Measurements from ENCODE around the gene MICALL1. TPM values are rescaled to one million over a fixed set of nuclear protein-coding genes. Genes with fewer than 3 reads are reported as not detected.

The MICALL1 gene, protein sequence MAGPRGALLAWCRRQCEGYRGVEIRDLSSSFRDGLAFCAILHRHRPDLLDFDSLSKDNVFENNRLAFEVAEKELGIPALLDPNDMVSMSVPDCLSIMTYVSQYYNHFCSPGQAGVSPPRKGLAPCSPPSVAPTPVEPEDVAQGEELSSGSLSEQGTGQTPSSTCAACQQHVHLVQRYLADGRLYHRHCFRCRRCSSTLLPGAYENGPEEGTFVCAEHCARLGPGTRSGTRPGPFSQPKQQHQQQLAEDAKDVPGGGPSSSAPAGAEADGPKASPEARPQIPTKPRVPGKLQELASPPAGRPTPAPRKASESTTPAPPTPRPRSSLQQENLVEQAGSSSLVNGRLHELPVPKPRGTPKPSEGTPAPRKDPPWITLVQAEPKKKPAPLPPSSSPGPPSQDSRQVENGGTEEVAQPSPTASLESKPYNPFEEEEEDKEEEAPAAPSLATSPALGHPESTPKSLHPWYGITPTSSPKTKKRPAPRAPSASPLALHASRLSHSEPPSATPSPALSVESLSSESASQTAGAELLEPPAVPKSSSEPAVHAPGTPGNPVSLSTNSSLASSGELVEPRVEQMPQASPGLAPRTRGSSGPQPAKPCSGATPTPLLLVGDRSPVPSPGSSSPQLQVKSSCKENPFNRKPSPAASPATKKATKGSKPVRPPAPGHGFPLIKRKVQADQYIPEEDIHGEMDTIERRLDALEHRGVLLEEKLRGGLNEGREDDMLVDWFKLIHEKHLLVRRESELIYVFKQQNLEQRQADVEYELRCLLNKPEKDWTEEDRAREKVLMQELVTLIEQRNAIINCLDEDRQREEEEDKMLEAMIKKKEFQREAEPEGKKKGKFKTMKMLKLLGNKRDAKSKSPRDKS
- polyA plus RNA-seq (2013, experiment 1 of 2) = 24.9 TPM
- polyA plus RNA-seq (2013, experiment 2 of 2) = 25.2 TPM

GRCh38 chr22:37905534-37906363 lies at the start of gene MICALL1:
MICALL1 (plus strand) TSS chr22:37906297; CDS start chr22:37906423, 126 bp downstream.
- Histone ChIP-seq H3K4ac (ENCODE audit: low read depth, low read length) (peak within 1 kb of the TSS; percentile 94), H2BK15ac (replicated peaks; ENCODE audit: low read depth) (no peak within 1 kb of the TSS), H3K27ac (ENCODE audit: low read depth, low read length) (peak within 1 kb of the TSS; percentile 96), H4K5ac (ENCODE audit: low read length) (no peak within 1 kb of the TSS), H3K56ac (ENCODE audit: low read length) (peak within 1 kb of the TSS; percentile 95), H2BK120ac (ENCODE audit: low read depth, low read length) (peak within 1 kb of the TSS; percentile 15), H3K4me1 (ENCODE audit: control insufficient read depth, low read depth, low read length) (peaks cover 11% of the 10 kb centered on the region), H2AK5ac (ENCODE audit: low read length) (no peak within 1 kb of the TSS), H3K79me2 (ENCODE audit: control insufficient read depth, insufficient read depth, low read length) (peaks cover 15% of the 10 kb centered on the region), H3K79me1 (ENCODE audit: low read length) (peaks cover 14% of the 10 kb centered on the region), H3K4me3 (ENCODE audit: low read length) (peak within 1 kb of the TSS; percentile 69), H3K18ac (ENCODE audit: low read length) (peak within 1 kb of the TSS; percentile 82), H2BK5ac (ENCODE audit: low read length) (no peak within 1 kb of the TSS), H3K36me3 (ENCODE audit: control insufficient read depth, insufficient read depth, low read length) (no peaks in the 10 kb centered on the region), H3K27me3 (ENCODE audit: insufficient read depth, low read length, poor library complexity) (no peaks in the 10 kb centered on the region), H3K23ac (ENCODE audit: low read length) (peak within 1 kb of the TSS; percentile 91), H4K8ac (ENCODE audit: low read depth, low read length) (peak within 1 kb of the TSS; percentile 40), H3K4me2 (ENCODE audit: low read length) (peak within 1 kb of the TSS; percentile 68), H3K9ac (ENCODE audit: low read length) (peak within 1 kb of the TSS; percentile 83)
- peak; percentile 79 for DNase-seq
- no CpG with 5 or more reads among the region's 90 CpGs for WGBS (ENCODE audit: extremely low coverage, insufficient coverage, low lambda C conversion rate)

DNA sequence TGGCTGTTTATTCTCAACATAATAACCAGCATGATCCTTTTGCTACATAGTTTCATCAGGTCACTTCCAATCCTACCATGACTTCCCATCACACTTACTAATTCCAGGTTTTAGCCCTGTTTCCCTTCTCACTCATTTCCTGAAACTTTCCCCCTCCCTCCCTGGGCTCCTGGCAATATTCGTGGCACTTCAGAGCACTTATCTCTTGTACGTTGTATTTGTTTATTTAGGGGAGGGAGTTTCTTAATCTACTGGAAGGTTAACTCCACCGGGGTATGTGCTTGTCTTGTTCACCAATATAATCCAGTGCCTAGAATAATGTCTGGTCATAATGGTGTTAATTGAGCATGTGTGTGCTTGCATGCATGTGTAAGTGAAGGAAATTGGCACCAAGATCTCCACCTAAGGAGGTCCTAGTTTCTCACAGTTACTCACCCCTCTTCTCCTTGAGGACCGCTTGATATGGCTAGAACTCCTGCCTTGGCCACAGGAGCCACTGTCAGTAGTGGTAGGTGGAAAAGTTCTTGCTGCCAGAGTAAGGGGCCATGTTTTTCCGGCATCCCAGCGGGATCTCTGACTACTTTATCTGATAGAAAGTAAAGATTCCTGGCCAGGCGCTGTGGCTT lies 45.2 kb upstream of the MICALL1 start:
- Histone ChIP-seq H3K23ac (ENCODE audit: low read length) (no peak overlapping the region), H4K5ac (ENCODE audit: low read length) (no peak overlapping the region), H3K4me1 (ENCODE audit: control insufficient read depth, low read depth, low read length) (no peaks in the 10 kb centered on the region), H3K9ac (ENCODE audit: low read length) (no peak overlapping the region), H4K8ac (ENCODE audit: low read depth, low read length) (no peak overlapping the region), H3K27ac (ENCODE audit: low read depth, low read length) (no peak overlapping the region), H3K79me2 (ENCODE audit: control insufficient read depth, insufficient read depth, low read length) (no peaks in the 10 kb centered on the region), H3K27me3 (ENCODE audit: insufficient read depth, low read length, poor library complexity) (no peaks in the 10 kb centered on the region), H3K4me3 (ENCODE audit: low read length) (no peak overlapping the region), H3K18ac (ENCODE audit: low read length) (no peak overlapping the region), H2AK5ac (ENCODE audit: low read length) (no peak overlapping the region), H3K4ac (ENCODE audit: low read depth, low read length) (no peak overlapping the region), H2BK5ac (ENCODE audit: low read length) (no peak overlapping the region), H3K79me1 (ENCODE audit: low read length) (peaks cover 8% of the 10 kb centered on the region), H3K36me3 (ENCODE audit: control insufficient read depth, insufficient read depth, low read length) (peaks cover 30% of the 10 kb centered on the region), H3K56ac (ENCODE audit: low read length) (no peak overlapping the region), H3K4me2 (ENCODE audit: low read length) (no peak overlapping the region), H2BK120ac (ENCODE audit: low read depth, low read length) (no peak overlapping the region), H2BK15ac (replicated peaks; ENCODE audit: low read depth) (no peak overlapping the region)
- no CpG with 5 or more reads among the region's 7 CpGs for WGBS (ENCODE audit: extremely low coverage, insufficient coverage, low lambda C conversion rate)
- no peak for DNase-seq

DNA sequence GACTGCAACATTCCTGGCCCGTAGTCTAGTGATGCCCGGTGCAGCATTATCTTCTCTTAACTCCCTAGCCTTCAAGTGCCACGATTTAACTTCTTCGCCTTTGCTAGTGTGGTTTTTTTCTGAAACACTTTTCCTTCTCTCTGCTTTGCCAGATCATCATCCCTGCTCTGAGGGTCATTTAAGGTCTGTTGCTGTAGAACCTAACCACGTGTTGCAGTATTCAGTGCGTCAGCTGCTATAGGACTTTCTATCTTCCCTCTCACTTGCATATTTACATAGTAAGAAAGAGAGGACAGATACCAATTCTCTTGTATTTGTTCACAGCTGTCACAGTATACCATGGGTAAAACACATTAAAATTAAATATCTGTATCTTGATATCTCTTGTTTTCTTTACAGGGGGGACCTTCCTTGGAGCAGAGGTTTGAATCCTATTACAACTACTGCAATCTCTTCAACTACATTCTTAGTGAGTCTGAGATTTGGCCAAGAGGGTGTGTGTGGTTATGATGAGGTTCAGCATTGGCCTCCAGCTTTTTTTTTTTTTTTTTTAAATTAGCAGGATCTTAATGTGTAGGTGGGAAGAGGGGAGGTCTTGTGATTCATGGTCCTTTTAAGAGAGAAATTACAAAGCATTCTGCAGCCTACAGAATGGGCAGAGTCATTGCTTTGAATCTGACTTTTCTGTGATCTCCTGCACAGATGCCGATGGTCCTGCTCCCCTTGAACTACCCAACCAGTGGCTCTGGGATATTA lies 43.3 kb upstream of the MICALL1 start:
- WGBS (ENCODE audit: extremely low coverage, insufficient coverage, low lambda C conversion rate) = no CpG with 5 or more reads among the region's 7 CpGs
- no peak overlapping the region for H3K27ac ChIP-seq (ENCODE audit: low read depth, low read length)

GRCh38 chr22:37865510-37865909 lies 40.6 kb upstream of the MICALL1 start:
- Histone ChIP-seq H3K27me3 (ENCODE audit: insufficient read depth, low read length, poor library complexity) (no peaks in the 10 kb centered on the region), H3K27ac (ENCODE audit: low read depth, low read length) (no peak overlapping the region), H3K4me2 (ENCODE audit: low read length) (no peak overlapping the region), H4K8ac (ENCODE audit: low read depth, low read length) (no peak overlapping the region), H4K5ac (ENCODE audit: low read length) (no peak overlapping the region), H3K56ac (ENCODE audit: low read length) (no peak overlapping the region), H3K4ac (ENCODE audit: low read depth, low read length) (no peak overlapping the region), H3K36me3 (ENCODE audit: control insufficient read depth, insufficient read depth, low read length) (peaks cover 38% of the 10 kb centered on the region), H2BK120ac (ENCODE audit: low read depth, low read length) (no peak overlapping the region), H3K23ac (ENCODE audit: low read length) (no peak overlapping the region), H2BK15ac (replicated peaks; ENCODE audit: low read depth) (no peak overlapping the region), H3K9ac (ENCODE audit: low read length) (no peak overlapping the region), H3K4me3 (ENCODE audit: low read length) (no peak overlapping the region), H2AK5ac (ENCODE audit: low read length) (no peak overlapping the region), H3K79me2 (ENCODE audit: control insufficient read depth, insufficient read depth, low read length) (no peaks in the 10 kb centered on the region), H3K79me1 (ENCODE audit: low read length) (peaks cover 7% of the 10 kb centered on the region), H2BK5ac (ENCODE audit: low read length) (no peak overlapping the region), H3K4me1 (ENCODE audit: control insufficient read depth, low read depth, low read length) (no peaks in the 10 kb centered on the region), H3K18ac (ENCODE audit: low read length) (no peak overlapping the region)
- no peak for DNase-seq
- no CpG with 5 or more reads among the region's 6 CpGs for WGBS (ENCODE audit: extremely low coverage, insufficient coverage, low lambda C conversion rate)

More for the DNA sequence above, 43.3 kb upstream of the MICALL1 start:
- Histone ChIP-seq H3K4me3 (ENCODE audit: low read length) (no peak overlapping the region), H3K9ac (ENCODE audit: low read length) (no peak overlapping the region), H4K5ac (ENCODE audit: low read length) (no peak overlapping the region), H3K23ac (ENCODE audit: low read length) (no peak overlapping the region), H2BK120ac (ENCODE audit: low read depth, low read length) (no peak overlapping the region), H2BK5ac (ENCODE audit: low read length) (no peak overlapping the region), H3K36me3 (ENCODE audit: control insufficient read depth, insufficient read depth, low read length) (peaks cover 33% of the 10 kb centered on the region), H3K4me1 (ENCODE audit: control insufficient read depth, low read depth, low read length) (no peaks in the 10 kb centered on the region), H4K8ac (ENCODE audit: low read depth, low read length) (no peak overlapping the region), H2AK5ac (ENCODE audit: low read length) (no peak overlapping the region), H3K4ac (ENCODE audit: low read depth, low read length) (no peak overlapping the region), H3K79me1 (ENCODE audit: low read length) (peaks cover 8% of the 10 kb centered on the region), H3K79me2 (ENCODE audit: control insufficient read depth, insufficient read depth, low read length) (no peaks in the 10 kb centered on the region), H3K18ac (ENCODE audit: low read length) (no peak overlapping the region), H3K4me2 (ENCODE audit: low read length) (no peak overlapping the region), H3K56ac (ENCODE audit: low read length) (no peak overlapping the region), H3K27me3 (ENCODE audit: insufficient read depth, low read length, poor library complexity) (no peaks in the 10 kb centered on the region), H2BK15ac (replicated peaks; ENCODE audit: low read depth) (no peak overlapping the region)
- DNase-seq = no peak

Measured in mesendoderm (in vitro differentiated cells).